Adrenal gland (tissue), 5 donors: ENCODE data around the gene AGBL5.

Experiments
- CTCF ChIP-seq, 6 experiments: fragments of 450-650 bp in 4 of 6; fragments of 200-600 bp in 2 of 6; sonication (generic) in 1 of 6; IDR thresholded peaks; 1 replicate in 5 of 6; 2 replicates in 1 of 6; pipeline versions ENCODE4 v1.5.1 to v1.8.0; 2016 to 2021; ENCODE audit warnings: antibody characterized with exemption in 6 of 6, mild to moderate bottlenecking in 2 of 6, moderate library complexity in 1 of 6
- POLR2A ChIP-seq, 2 donors: fragments of 450-650 bp; IDR thresholded peaks; one replicate each; pipeline ENCODE4 v1.6.1; 2017; ENCODE audit warnings: antibody characterized with exemption in 2 of 2, mild to moderate bottlenecking in 2 of 2, moderate library complexity in 1 of 2
- donor health status: DM: no; HTN: no; CAD: no.

GRCh38 chr2:27093430-27094352, 42.2 kb downstream of the AGBL5 start:
- TF ChIP-seq POLR2A (IDR thresholded peaks at IDR 0.05) (no peak), CTCF (IDR thresholded peaks at IDR 0.05) (no peak)
